Sciatic nerve (tissue), 2 donors: Measurements from ENCODE around the gene KRT33A. TPM values are rescaled to one million over a fixed set of nuclear protein-coding genes. Genes with fewer than 3 reads are reported as not detected.

Experiments
- ATAC-seq: fragments of 200-7000 bp; cut with Tn5 transposase; one replicate; pipeline ENCODE4 v1.9.1; 2020; ENCODE audit warnings: mild to moderate bottlenecking, moderate library complexity
- DNase-seq: peaks from one replicate; pipeline ENCODE4 v3.0.0-alpha.2; 2020; ENCODE audit warnings: low spot score
- intact Hi-C: fragments of 100-400 bp; cut with DNase I; formaldehyde crosslinking; loops from one replicate; pipeline ENCODE4 v1.14.2; 2022
- total RNA-seq: library from RNA; stranded (reverse); fragmentation: NEBNext Ultra II Directional; extraction: Animal tissue kit (Norgen Biotek cat#: 25700); gene quantifications from one replicate; pipeline ENCODE4 v1.2.1, GENCODE V29; 2021
- donor health status: DM: no; HTN: no; CAD: no.
- donor health status: DM: no; HTN: no; CAD: no.

The KRT33A gene
- total RNA-seq, 1 donor from 2014 or later, result not detected

GRCh38 chr17:41315814-41316445 is 34.7 kb downstream of the KRT33A start:
- DNase-seq (no peak), ATAC-seq (no peak)
- intact Hi-C loops, result no loop called here

- ATAC-seq, result no peak
- intact Hi-C loops, result no loop called here
- DNase-seq, result no peak
Measured at GRCh38 chr17:41315204-41315794, 35.3 kb downstream of the KRT33A start, which contains the start of gene KRTAP17-1. TSS of gene KRTAP17-1 (minus strand) at chr17:41315710. CDS start at chr17:41315650, 60 bp downstream.

DNA sequence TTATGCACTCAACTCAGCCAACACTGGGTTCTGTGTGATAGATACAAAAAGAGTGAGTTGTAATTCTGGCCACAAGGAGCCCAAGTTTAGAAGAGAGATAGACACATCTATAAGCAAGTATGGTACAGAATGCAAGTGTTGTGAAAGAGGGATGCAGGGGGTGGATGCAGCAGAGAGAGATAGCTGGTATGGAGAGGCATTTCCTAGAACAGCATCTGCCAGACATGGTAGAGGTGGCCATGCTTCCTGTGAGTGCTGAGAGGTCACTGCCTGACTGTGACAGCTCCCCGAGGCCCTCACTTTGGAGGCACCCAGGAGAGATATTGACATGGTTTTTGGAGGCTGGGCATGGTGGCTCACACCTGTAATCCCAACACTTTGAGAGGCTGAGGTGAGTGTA is 39.5 kb downstream of the KRT33A start:
- intact Hi-C loops, result no loop called here
- ATAC-seq, result no peak
- no peak for DNase-seq

DNA sequence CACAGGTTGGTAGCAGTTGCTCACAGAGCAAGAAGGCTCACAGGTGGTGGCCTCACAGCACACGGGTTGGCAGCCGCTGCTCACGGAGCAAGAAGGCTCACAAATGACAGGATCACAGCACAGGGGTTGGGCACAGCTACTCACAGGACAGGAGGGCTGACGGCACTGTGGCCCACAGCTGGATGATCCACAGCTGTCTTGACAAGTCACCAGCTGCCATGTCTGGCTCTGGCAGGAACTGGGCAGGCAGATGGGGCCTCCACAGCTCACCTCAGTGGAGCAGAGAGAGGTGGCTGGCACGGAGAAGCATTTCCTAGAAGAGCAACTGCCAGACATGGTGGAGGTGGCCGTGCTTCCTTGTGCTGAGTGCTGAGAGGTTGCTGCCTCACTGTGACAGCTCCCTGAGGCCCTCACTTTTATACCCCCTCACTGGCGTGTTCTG is 41.7 kb downstream of the KRT33A start, which contains the start of gene KRTAP16-1:
Gene KRTAP16-1, minus strand, starts transcription at position 392 of the 442 bp plus-strand sequence. Its CDS starts 56 bp downstream, at position 336.
- intact Hi-C loops, result no loop called here
- ATAC-seq, result peak; percentile 22

DNA sequence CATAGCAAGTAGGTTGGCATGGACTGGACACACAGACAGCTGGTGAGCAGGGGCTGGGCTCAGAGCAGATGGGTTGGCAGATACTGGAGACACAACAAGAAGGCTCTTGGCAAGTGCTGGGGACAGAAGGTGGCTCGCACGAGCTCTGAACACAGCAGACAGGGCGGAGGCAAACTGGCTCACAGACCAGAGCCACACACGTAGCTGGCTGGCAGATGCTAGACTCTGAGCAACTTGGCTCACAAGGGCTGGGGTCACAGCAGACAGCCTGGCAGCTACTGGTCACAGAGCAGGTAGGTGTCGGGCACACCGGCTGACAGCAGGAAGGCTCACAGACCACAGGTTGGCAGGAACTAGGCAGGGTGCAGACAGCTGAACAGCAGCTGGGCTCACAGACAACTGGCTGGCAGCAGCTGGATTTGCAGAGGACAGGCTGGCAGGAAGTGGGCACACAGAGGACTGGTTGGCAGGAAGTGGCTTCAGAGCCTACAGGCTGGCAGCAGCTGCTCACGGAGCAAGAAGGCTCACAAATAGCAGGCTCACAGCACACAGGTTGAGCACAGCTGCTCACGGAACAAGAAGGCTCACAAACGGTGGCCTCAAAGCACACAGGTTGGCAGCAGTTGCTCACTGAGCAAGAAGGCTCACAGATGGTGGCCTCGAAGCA is 42.2 kb downstream of the KRT33A start:
- intact Hi-C loops, result no loop called here
- DNase-seq, result no peak
- peak; percentile 79 for ATAC-seq

More for the DNA sequence above, 41.7 kb downstream of the KRT33A start, which contains the start of gene KRTAP16-1:
- no peak for DNase-seq

GRCh38 chr17:41307647-41308046 is 43.0 kb downstream of the KRT33A start:
- ATAC-seq (no peak), DNase-seq (no peak)
- intact Hi-C loops, result no loop called here

DNA sequence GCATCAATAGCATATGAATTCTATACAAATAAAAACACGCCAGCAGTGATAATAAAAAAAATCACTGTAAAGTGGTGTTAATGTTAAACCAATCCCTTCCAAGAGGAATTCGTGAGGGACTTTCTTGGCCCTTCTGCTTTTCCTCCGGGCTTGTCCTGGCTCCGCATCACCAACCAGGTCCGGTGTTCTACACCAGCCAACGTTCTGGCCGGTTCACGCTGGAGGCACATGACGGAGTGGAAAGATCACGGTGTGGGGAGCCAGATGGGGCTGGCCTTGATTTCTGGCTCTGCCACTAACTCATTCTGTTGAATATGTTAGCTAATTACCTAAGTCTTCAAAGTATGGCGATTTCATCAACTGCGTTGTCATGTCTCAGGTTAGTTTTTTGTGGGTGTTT is 46.5 kb downstream of the KRT33A start:
- DNase-seq, result no peak
- intact Hi-C loops, result no loop called here
- ATAC-seq, result no peak

DNA sequence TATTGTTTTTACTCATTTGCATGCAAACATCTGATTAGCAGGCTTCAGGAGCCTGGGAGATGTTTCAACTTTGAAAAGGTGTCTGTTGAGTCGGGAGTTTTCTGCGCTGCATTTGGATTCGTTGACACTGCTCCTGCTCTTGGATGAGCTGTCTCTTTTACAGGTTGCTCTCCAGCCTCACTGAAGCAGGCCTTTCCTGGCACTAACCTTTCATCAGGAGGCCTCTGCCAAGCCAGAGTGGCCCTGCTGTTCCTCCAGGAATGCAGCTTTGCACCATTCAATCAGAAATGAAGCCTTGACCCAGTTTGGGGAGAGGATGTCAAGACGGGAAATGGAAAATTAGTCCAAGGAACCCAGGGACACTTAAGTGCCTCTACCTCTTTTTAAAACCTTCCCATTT is 47.6 kb downstream of the KRT33A start:
- ATAC-seq (no peak), DNase-seq (no peak)
- intact Hi-C loops, result no loop called here

- intact Hi-C loops, result no loop called here
- ATAC-seq (no peak), DNase-seq (no peak)
Measured at GRCh38 chr17:41301916-41302901, 48.4 kb downstream of the KRT33A start, which contains the start of gene KRTAP29-1. TSS of gene KRTAP29-1 (minus strand) at chr17:41302851. CDS start at chr17:41302851, 0 bp downstream.

DNA sequence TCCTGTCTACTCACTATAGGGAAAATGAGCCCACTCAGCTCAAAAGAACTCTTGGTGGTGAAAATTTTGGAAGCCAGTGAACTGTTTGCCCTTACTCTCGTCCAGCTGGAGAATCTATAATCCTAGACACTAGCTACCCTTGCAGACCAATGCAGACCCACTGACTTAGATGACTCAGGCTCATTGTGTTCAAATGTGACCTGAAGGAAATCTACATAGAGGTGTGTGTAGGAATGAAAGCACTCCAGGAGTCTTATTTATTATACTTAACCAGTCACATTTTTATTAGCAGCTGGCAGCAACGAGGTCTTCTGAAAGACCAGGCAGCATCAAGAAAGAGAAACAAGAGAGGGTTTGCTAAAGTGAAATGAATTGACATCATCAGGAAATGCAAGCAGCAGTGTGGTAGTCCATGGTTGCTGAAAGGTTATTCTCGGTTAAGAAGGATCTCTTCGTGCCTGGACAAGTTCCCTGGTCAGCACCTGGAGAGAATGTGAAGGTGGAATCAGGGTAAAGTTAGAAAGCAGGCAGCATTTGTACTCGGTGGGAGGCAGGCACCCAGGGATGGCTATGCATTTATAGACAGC is 49.3 kb downstream of the KRT33A start:
- ATAC-seq (no peak), DNase-seq (no peak)
- intact Hi-C loops, result no loop called here

- intact Hi-C loops, result no loop called here
- no peak for DNase-seq
Measured at GRCh38 chr17:41298458-41299135, 52.0 kb downstream of the KRT33A start.

GRCh38 chr17:41296846-41297245 is 53.8 kb downstream of the KRT33A start:
- no peak for DNase-seq
- intact Hi-C loops, result no loop called here
- no peak for ATAC-seq

More at GRCh38 chr17:41298458-41299135, 52.0 kb downstream of the KRT33A start:
- no peak for ATAC-seq

Other genes with a start within 250 kb of the KRT33A start
- not detected for gene KRTAP4-16, start 248.6 kb downstream of the KRT33A start, total RNA-seq
- not detected for gene KRTAP4-9, start 245.4 kb downstream of the KRT33A start, total RNA-seq
- not detected for gene KRTAP4-11, start 232.5 kb downstream of the KRT33A start, total RNA-seq
- gene KRTAP4-12, start 226.6 kb downstream of the KRT33A start, total RNA-seq, result not detected
- gene KRTAP4-6, start 210.3 kb downstream of the KRT33A start, total RNA-seq, result not detected
- not detected for gene KRTAP4-5, start 201.0 kb downstream of the KRT33A start, total RNA-seq
- gene KRTAP4-4, start 190.1 kb downstream of the KRT33A start, total RNA-seq, result not detected
- not detected for gene KRTAP4-3, start 182.6 kb downstream of the KRT33A start, total RNA-seq
- gene KRTAP4-2, start 172.6 kb downstream of the KRT33A start, total RNA-seq, result not detected
- gene KRTAP4-1, start 165.9 kb downstream of the KRT33A start, total RNA-seq, result not detected
- gene KRTAP9-1, start 160.9 kb downstream of the KRT33A start, total RNA-seq, result not detected
- gene KRTAP9-2, start 124.2 kb downstream of the KRT33A start, total RNA-seq, result not detected
- gene KRTAP9-3, start 118.4 kb downstream of the KRT33A start, total RNA-seq, result not detected
- gene KRTAP9-8, start 112.8 kb downstream of the KRT33A start, total RNA-seq, result not detected
- not detected for gene KRTAP9-4, start 101.1 kb downstream of the KRT33A start, total RNA-seq
- gene KRTAP9-9, start 95.4 kb downstream of the KRT33A start, total RNA-seq, result not detected
- gene KRTAP9-6, start 85.5 kb downstream of the KRT33A start, total RNA-seq, result not detected
- not detected for gene KRTAP9-7, start 75.1 kb downstream of the KRT33A start, total RNA-seq
- gene KRTAP29-1, start 48.0 kb downstream of the KRT33A start, total RNA-seq, result not detected
- gene KRTAP16-1, start 41.5 kb downstream of the KRT33A start, total RNA-seq, result not detected
- gene KRTAP17-1, start 35.1 kb downstream of the KRT33A start, total RNA-seq, result not detected
- gene KRT33B, start 19.0 kb upstream of the KRT33A start, total RNA-seq, result not detected
- gene KRT34, start 31.5 kb upstream of the KRT33A start, total RNA-seq, result not detected
- gene KRT31, start 46.8 kb upstream of the KRT33A start, total RNA-seq, result not detected
- not detected for gene KRT37, start 73.8 kb upstream of the KRT33A start, total RNA-seq
- gene KRT38, start 90.2 kb upstream of the KRT33A start, total RNA-seq, result not detected
- 0.67 TPM for gene KRT32, start 116.6 kb upstream of the KRT33A start, total RNA-seq
- gene KRT35, start 130.3 kb upstream of the KRT33A start, total RNA-seq, result 0.18 TPM
- gene KRT36, start 139.1 kb upstream of the KRT33A start, total RNA-seq, result not detected
- 0.62 TPM for gene KRT13, start 154.8 kb upstream of the KRT33A start, total RNA-seq
- 0.36 TPM for gene KRT15, start 168.1 kb upstream of the KRT33A start, total RNA-seq
- gene KRT19, start 177.5 kb upstream of the KRT33A start, total RNA-seq, result 94.1 TPM
- not detected for gene KRT9, start 221.2 kb upstream of the KRT33A start, total RNA-seq
- gene KRT14, start 236.1 kb upstream of the KRT33A start, total RNA-seq, result 82.1 TPM